AG09319 (cell line): ENCODE results near the gene CEP128.

Source experiments
- DNase-seq: peaks from one replicate; pipeline ENCODE4 v3.0.0-alpha.2; 2010; ENCODE audit warnings: low read depth; ENCODE audit errors: extremely low read depth
- TF ChIP-seq, protein P1 (sequence below): IDR thresholded peaks from 2 replicates; pipeline ENCODE4 v1.5.1; 2011; ENCODE audit warnings: low read depth, mild to moderate bottlenecking, inconsistent platforms, low read length, moderate library complexity

CEP128 gene

DNA sequence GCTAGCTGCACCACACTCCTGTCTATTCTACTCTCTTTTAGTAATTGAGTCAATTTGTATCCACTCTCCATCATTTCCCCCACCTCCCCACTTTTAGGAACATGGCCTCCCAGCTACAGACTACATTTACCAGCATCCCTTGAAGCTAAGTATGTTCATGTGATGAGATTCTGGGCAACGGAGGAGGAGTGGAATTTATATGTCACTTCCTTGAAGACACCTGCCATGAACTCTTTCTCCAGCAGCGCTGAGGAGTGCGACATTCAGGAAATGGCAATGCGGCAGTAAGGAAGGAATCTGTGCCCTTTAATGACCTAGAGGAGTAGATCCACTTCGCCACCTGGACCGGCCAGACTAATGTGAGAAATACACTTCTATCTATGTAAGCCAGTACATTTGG lies 486.5 kb downstream of the CEP128 start:
- TF ChIP-seq, protein P1, sequence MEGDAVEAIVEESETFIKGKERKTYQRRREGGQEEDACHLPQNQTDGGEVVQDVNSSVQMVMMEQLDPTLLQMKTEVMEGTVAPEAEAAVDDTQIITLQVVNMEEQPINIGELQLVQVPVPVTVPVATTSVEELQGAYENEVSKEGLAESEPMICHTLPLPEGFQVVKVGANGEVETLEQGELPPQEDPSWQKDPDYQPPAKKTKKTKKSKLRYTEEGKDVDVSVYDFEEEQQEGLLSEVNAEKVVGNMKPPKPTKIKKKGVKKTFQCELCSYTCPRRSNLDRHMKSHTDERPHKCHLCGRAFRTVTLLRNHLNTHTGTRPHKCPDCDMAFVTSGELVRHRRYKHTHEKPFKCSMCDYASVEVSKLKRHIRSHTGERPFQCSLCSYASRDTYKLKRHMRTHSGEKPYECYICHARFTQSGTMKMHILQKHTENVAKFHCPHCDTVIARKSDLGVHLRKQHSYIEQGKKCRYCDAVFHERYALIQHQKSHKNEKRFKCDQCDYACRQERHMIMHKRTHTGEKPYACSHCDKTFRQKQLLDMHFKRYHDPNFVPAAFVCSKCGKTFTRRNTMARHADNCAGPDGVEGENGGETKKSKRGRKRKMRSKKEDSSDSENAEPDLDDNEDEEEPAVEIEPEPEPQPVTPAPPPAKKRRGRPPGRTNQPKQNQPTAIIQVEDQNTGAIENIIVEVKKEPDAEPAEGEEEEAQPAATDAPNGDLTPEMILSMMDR = no peak

DNA sequence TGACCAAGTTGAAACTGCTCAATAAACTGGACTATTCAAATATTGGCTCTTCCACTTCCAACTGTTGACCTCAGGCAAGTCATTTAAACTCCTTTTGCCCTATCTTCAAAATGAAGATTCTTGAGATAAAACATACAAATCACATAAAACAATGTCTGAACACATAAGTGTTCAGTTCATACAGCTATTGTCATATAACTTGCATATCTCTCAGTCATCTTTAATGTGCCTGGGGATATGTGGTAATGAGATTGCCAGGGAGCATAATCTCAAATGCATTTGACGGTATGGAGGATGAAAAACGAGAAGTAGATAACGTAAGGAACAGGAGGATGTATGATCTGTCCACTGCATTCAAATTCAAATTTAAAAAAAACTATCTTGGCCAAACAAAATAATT lies 493.3 kb downstream of the CEP128 start:
- TF ChIP-seq, protein P1 = no peak
- no peak for DNase-seq

More for the DNA sequence above, 486.5 kb downstream of the CEP128 start:
- no peak for DNase-seq

DNA sequence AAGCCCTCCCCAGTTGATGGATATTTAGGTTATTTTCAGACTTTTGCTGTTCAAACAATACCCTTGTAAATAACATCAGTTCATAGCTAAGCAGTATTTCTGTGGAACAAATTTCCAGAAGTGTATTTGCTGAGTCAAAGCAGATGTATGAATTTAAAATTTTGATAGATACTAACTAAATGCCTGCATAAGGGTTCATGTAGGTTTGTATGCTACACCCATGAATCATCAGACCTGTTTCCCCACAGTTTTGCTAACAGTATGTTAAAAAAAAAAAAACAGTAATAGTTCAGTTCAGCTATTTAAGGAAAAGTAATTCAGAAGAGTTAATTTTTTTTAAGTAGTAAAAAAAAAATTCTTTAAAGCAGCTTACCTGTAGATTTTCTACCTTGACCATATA lies 494.1 kb downstream of the CEP128 start:
- DNase-seq = no peak
- TF ChIP-seq, protein P1 = no peak
